GM12878 (cell line): Measurements from ENCODE around the gene CYP2A7.
"Not testable (repeated sequence)": the region's sequence is repeated elsewhere in the genome, so short reads cannot be mapped to it uniquely, and the experiment has no call there.

Experiments
- BMI1 ChIP-seq: fragments of 450-650 bp; IDR thresholded peaks from 2 replicates; pipeline ENCODE4 v1.6.1; 2016; ENCODE audit warnings: mild to moderate bottlenecking, moderate library complexity, borderline replicate concordance
- CTCF ChIP-seq, 3 experiments: IDR thresholded peaks in 2 of 3; conservative IDR thresholded peaks in 1 of 3; 2 replicates each; pipeline ENCODE4 v1.5.1; 2011; ENCODE audit warnings: low read depth in 3 of 3, low read length in 3 of 3, mild to moderate bottlenecking in 3 of 3, control low read depth in 2 of 3, moderate library complexity in 2 of 3, inconsistent platforms in 1 of 3, mixed read lengths in 1 of 3; ENCODE audit not compliant: control insufficient read depth in 2 of 3, insufficient read depth in 1 of 3; ENCODE audit errors: extremely low read depth in 1 of 3
- EZH2 ChIP-seq: IDR thresholded peaks from 2 replicates; pipeline ENCODE4 v1.6.1; 2012; ENCODE audit warnings: low read depth, mild to moderate bottlenecking, control low read depth, inconsistent platforms, low read length, borderline replicate concordance; ENCODE audit not compliant: control insufficient read depth
- HDAC2 ChIP-seq: fragments of 200-600 bp; sonication (generic); IDR thresholded peaks from 2 replicates; pipeline ENCODE4 v1.6.1; 2017
- NFYB ChIP-seq: IDR thresholded peaks from 2 replicates; pipeline ENCODE4 v1.6.1; 2011; ENCODE audit warnings: low read depth, mild to moderate bottlenecking, low read length, improper control_type of control experiment, moderate library complexity; ENCODE audit not compliant: insufficient read depth
- TF ChIP-seq, protein P1 (sequence below): IDR thresholded peaks from 2 replicates; pipeline ENCODE4 v1.6.1; 2011; ENCODE audit warnings: low read depth, low read length, improper control_type of control experiment, borderline replicate concordance

GRCh38 chr19:40842997-40843652 is 38.9 kb downstream of the CYP2A7 start:
- TF ChIP-seq BMI1; CTCF (IDR thresholded peaks at IDR 0.05 in 2 of 3, conservative IDR thresholded peaks at IDR 0.05 in 1 of 3; ENCODE audit: control insufficient read depth in 2 of 3, extremely low read depth in 1 of 3, insufficient read depth in 1 of 3, low read depth in 3 of 3, low read length in 3 of 3); HDAC2; NFYB; EZH2: not testable (repeated sequence)
- TF ChIP-seq, protein P1, sequence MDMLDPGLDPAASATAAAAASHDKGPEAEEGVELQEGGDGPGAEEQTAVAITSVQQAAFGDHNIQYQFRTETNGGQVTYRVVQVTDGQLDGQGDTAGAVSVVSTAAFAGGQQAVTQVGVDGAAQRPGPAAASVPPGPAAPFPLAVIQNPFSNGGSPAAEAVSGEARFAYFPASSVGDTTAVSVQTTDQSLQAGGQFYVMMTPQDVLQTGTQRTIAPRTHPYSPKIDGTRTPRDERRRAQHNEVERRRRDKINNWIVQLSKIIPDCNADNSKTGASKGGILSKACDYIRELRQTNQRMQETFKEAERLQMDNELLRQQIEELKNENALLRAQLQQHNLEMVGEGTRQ: not testable (repeated sequence)
